HG03175 (cell line): ENCODE data around the gene FRMD4A.
"Not testable (repeated sequence)": the region's sequence is repeated elsewhere in the genome, so short reads cannot be mapped to it uniquely, and the experiment has no call there.

Experiments used
- ATAC-seq: cut with Tn5 transposase; IDR thresholded peaks from one replicate; pipeline ENCODE4 v1.9.1; 2021; ENCODE audit warnings: mild to moderate bottlenecking, moderate library complexity; ENCODE audit not compliant: unreplicated experiment

The FRMD4A gene

DNA sequence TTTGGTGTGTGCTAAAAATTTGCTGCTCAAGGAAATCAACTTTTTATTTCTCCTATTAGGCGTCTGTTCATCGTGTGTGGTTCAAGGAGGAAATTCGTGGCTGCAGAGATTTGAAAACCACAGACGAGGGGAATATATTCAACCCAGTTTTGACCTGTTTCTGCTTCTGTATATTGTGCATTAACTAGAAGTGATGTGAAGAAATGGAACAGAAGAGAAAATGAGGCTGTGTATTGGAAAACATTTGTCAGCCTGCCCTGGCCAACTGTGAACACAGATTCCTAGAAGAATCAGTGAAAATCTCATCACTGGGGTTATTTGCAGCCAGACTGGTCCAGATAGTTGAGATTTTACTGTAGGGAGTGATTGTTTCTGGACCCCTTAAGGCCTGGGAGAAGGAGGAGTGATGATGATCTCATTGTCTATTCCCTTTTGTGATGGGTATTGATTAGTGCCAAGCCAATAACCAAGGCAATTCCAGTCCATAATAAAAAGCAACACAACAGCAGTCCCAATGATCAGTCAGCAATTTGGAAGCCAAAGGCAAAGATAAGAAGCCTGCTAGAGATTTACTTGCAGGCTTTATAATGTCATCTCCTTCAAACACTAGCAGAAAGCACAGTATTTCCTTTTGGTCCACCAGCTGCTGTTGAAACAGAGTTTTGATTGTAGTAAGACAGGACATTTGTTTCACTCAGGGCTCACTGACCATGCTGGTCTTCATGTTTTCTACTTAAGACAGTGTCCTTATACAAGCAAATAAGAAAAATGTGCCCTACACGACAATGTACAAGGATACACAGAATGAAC lies 404.5 kb downstream of the FRMD4A start:
- ATAC-seq: no peak

DNA sequence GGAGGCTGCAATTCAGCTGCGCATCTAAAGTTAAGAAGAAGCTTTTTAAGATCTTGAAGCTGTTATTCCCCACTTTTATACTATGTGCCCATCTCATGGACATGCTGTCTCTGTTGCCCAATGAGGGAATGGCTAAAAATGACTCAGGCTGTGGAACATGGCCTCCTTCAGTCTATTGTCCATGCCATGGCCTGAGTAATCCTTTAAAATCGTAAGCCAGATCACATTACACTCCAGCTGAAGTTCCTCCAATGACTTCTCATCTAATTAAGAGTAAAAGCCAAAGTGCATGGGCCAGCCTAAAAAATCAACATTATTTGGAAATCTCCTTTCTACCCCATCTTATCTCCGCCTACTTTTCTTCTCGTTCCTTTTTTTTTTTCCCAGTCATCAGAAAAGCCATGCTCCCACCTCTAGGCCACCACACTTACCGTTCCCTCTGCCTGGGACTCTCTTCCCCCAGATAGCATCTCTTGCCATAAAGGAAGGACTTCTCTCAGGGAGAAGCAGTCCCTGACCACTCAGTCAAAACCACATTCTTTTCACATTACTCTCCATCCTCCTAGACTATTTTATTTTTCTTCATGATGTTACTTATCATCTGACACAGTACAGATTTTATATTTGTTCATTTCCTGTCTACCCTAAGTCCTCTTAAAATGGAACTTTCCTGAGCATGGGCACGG lies 406.5 kb downstream of the FRMD4A start:
- no peak for ATAC-seq

DNA sequence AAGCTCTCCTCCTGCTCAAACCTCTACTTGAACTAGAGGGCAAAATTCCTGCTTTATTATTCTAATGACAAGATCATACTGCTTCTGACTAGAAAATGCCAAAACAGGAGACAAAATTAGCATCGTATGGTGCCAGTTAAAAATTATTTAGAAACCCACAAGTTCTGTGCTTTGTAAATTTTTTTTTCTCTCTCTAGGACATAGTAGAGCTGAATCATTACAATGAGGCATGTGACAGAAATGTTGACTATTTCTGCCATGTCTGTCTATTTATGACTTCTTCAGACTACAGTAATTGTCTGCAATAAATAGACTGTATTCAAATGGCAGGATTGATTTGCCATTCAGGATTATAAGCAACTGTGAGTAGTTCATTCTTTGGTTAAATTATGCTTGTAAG lies 408.1 kb downstream of the FRMD4A start:
- no peak for ATAC-seq

DNA sequence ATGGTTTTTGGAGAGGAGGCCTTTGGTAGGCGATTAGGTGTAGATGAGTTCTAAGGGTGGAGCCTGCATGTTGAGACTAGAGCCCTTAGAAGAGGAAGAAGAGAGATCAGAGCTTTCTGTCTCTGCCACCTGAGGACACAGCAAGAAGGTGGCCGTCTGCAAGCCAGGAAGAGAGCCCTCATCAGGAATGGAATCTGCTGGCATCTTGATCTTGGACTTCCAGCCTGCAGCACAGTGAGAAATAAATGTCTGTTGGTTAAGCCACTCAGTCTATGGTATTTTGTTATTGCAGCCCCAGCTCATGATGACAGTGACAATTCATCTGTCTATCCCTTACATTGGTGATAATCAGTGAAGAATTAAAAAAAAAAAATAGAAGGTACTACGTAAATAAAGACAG lies 408.8 kb downstream of the FRMD4A start:
- ATAC-seq: no peak

DNA sequence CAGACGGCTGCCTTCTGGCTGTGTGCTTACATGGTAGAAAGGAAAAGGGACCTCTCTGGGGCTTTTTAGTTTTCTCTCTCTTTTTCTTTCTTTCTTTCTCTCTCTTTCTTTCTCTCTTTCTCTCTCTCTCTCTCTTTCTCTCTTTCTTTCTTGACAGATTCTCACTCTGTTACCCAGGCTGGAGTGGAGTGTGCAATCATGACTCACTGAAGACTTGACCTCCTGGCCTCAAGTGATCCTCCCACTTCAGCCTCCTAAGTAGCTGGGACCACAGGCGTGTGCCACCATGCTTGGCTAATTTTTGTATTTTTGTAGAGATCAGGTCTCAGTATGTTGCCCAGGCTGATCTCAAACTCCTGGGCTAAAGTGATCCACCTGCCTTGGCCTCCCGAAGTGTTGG lies 409.6 kb downstream of the FRMD4A start:
- ATAC-seq: not testable (repeated sequence)

DNA sequence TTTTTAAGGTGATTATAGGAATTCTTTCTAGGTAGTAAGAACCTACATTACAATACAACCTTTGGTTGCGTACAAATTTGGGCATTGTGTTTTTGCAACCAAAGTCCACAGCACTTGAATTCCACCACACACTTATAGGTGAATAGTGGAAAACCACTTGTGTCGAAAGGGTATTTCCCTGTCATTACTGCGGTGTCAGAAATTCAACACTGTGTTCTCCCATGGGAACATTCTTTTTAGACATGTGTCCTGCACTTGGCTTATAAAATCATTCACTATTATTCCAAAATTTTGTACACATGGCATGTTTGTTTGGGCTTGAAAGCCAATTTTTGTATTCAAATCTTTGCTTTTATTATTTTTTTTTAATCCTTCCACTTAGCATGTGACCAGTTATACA lies 410.3 kb downstream of the FRMD4A start:
- ATAC-seq: no peak

DNA sequence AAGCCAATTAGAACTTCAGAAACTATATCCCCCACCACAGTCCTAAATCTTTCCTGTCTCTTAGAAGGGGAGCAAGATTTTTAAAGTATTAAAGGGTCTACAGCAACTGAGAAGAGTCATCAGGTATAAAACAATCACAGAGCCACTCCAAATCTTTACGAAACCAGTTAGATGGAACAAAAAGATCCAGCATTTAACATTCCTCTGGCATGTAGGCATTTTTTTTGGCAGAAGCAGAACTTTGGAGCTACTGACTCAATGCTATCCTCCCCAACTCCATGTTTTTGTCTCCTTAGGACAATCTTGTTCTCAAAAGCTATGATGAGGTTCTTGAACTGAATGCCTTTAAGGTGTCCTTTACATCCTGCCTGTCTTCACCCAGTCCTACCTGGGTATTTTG lies 410.7 kb downstream of the FRMD4A start:
- ATAC-seq: no peak

DNA sequence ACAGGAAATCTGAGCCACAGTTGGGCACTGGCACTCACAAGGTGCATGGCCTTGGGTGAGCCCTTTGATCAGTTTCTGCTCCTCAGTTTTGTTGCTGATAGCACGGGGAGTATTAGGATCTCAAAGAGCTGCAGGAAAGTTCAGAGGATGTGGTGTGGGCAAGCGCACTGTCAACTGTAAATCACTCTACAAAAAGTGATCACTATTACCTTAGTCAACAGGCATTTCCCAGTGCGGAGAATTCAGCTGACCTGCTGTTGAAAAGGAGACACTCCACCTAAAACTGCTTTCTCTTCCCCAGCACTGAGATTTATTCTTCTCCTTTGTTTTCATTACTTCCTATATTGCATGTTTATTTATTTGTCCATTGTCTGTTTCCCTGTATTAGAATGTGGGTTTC lies 412.9 kb downstream of the FRMD4A start:
- no peak for ATAC-seq

DNA sequence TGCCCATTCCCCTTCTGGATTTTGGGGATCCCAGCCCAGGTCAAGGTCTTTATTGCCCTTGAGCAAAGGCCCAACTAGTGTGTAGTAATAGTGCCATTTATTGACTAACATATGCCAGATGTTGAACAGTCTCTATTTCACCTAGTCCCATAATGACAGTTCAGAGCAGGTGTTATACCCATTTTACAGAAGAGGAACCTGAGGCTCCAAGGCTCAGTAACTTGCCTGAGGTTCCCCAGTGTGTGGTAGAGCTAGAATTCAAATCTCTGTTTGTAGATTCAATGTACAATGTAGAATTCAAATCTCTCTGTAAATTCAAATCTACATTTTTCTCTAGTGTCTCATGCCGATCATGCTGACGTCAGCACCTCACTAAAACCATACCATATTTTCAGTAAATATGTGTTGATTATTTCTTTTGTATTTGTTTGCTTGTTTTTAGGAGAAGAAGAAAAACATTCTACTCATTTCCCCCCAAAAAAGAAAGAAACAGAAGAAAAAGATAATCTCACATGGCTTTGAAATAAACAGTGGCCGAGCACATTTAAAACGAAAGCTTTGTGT lies 414.3 kb downstream of the FRMD4A start:
- ATAC-seq: no peak

DNA sequence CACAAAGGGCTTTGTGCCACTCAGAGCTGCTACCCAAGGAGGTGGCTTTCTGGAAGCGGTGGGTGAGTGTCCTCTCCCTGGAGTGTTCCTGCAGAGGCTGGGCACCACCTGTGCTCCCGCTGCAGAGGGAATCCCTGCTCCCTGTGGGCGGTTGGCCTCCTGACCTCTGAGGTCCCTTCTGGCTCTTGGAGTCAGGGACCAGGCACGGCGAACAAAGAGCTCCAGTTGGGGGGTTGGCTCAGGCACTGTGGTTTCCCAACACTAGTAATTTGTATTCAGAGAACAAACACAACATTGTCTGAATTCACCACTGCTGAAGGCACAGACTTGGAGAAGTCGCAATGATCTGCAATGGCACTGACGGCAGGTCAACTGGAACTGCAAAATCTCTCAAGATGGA lies 415.0 kb downstream of the FRMD4A start:
- no peak for ATAC-seq

DNA sequence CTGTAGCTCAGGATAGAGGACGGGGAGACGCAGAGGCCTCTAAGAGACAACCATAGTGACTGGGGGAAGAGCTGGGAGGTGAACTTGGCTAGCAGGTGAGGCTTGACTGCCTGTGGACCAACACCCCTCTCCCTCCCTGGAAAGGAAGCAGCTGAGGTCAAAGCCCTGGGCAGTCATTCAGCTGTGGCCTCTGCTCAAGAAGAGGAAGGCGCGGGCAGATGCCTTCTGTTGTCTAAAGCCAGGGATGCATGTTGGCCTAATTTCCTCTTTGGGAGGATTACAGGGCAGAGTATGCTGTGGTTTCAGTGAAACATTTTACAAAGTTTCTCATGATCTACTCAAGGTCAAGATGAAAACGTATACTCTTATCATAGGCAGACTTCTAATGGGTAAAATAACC lies 416.8 kb downstream of the FRMD4A start:
- ATAC-seq: no peak

DNA sequence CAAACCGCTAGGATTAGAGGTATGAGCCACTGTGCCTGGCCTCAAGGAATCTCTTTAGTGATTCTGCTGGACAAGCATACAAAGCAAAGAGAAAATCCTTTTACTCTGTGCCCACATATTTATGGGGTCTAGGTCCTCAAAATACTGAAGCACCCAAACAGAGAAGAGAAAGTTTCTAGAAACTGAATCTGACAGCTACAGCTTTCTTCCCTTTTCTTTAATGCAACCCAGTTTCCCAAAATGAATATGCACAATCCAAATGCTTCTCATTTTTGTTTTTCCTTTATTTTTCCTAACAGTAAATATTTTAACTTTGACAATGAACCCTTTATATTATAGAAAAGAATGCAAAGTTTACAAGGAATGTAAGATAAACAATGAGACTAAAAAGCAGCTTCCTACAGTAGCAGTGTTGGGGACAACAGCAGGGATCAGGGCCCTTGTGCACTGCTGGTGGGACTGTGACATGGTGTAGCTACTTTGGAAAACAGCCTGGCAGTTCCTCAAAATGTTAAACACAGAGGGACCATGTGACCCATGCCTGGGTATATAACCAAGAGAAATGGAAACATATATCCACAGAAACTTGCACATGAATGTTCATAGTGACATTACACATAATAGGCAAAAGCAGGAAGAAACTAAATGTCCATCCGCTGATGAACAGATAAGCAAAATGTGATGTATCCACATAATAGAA lies 418.8 kb downstream of the FRMD4A start:
- ATAC-seq: no peak

DNA sequence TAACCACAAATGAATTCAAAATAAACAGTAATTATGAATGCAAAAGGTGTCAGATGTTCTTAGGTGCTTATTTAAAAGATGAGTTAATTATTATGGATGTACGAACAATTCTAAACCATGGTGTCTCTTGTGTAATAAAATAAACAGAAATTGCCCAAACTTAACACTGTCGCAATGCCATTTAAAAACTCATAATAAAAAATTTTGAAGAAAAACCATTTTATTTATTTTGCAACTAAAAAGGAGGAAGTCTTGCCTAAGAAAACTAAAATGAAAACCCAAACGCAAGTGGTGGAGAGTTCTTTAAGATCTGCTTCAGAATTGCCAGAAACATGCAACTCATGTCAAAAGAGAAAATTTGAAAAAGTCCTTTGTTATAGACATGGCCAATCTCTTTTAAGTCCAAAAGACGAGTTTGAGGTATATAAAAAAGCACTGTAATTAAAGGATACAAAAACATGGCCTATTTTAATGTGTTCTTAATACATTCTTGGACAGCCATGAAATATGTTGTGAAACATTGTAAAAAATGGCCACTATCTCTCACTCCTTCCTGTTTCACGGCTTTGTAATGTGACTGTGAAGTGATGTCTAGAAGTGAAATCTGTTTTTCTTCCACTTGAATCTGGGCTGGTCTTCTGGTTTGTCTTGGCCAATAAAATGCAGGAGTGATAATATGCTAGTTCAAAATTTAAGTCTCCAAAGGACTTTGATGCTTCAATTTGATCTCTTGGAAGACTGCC lies 421.0 kb downstream of the FRMD4A start:
- no peak for ATAC-seq

DNA sequence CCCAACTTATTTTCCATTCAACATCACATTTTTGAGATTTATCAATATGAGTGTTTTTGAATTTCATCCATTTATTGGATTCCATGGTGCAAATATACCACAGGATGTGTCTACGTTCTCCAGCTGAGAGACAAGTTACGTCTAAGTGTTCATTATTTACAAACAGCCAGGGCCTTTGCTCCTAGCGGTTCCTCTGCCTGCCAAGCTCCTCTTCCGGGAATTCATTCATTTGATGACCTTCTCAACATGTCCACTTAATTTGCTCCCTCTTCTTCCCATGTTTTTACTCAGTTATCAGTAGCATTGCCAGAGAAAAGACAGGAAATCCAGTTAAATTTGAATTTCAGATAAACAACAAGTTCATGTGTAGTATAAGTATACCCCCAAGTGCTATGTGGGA lies 422.2 kb downstream of the FRMD4A start:
- ATAC-seq: no peak

DNA sequence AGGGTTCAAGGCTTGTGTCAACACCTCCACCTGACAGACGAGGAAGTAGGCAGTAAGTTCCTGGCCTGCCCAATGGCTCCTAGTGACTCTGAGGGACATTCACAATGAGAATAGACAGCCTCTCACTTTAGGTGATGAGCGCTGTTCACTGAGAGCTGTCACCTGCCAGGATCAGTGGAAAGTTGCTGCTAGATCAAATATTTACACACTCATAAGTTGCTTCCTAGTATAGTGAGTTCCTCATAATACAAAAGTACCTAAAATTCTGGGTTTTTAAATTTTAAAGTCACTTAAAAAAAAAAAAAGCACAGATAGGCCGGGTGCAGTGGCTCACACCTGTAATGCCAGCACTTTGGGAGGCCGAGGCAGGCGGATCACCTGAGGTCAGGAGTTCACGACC lies 423.2 kb downstream of the FRMD4A start:
- no peak for ATAC-seq

DNA sequence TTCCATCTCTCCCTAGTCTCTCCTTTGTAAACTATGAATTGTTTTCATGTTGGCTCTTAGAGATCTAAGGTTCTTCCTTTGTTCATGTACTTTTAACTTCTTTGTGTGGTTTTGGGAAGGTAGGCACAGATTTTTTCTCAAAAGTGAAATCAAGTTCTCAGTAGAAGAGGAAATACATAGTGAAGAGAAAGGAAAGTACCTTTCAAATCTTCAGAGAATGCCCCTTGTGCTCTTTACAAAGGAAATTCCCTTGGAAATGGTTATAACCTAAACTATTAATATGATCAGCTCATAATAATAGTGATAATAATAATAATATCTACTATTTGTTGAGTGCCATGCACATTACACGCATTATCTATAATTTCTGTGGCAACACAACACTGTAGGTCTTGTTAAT lies 425.4 kb downstream of the FRMD4A start:
- ATAC-seq: no peak

DNA sequence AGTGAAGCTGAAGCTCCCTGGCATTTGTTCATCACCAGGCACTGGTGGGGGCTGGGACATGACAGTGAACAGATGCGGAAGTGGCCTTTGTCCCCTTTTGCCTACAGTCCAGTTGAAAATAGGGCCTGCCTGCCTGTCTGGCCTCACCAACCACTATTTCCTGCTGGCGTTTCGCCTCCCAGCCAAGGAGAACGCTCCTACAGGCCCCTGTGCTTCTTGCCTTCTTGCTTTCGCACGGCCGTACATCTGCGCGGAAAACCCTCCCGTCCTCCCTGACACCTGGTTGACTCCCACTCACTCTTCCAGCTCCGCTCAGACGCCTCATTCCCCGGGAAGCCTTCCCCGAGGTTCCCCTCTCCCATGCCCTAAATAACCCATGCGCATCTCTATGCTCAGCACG lies 426.7 kb downstream of the FRMD4A start:
- ATAC-seq: no peak

DNA sequence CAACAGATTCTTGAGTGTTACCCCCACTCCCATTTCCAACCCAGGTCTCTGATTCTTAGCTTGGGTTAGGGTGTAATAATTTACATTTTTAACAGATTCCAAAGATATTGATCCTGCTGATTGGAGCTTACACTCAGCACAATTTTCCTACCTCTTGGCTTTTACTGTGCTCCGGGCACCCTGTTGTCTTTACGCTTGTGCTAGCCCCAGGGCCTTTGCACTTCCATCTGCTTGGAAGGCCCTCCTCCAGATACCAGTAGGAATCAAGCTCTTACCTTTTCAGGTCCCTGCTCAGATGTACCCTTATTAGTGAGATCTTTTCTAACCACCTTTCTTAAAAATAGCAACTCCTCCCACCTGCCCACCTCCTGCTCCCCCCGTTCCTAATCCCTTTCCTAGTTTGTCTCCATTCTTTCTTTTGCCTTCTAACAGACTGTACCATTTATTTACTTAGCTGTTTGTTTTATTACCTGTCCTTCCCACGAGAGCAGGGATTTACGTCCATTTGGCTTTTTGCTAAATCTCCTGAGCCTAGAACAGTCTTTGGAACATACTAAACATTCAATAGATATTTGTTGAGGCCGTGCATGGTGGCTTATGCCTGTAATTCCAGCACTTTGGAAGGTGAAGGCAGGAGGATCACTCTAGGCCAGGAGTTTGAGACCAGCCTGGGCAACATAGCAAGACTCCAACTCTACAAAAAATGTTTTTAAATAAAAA lies 427.7 kb downstream of the FRMD4A start:
- ATAC-seq: no peak

DNA sequence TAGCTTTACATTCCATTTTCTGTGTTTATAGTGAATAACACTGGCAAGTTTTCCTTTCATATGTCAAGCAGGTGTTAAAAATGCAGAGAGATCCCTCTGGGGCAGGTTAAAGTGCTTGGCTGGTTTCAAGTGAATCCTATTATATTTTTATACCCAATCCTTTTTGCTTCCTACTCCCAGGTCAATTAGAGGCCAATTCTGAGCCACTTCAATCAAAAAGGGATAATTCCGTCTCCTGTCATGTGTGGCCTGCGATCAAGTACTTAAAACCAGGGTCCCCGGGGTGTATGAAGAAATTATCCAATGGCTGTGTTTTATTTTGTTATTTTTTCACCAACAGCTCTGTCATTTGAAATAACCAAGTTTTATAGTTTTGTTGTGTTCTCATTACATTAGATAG lies 430.8 kb downstream of the FRMD4A start:
- ATAC-seq: no peak

DNA sequence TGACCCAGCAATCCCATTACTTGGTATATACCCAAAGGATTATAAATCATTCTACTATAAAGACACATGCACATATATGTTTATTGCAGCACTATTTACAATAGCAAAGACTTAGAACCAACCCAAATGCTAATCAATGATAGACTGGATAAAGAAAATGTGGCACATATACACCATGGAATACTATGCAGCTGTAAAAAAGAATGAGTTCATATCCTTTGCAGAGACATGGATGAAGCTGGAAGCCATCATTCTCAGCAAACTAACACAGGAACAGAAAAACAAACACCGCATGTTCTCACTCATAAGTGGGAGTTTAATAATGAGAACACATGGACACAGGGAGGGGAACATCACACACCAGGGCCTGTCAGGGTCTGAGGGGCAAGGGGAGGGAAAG lies 434.6 kb downstream of the FRMD4A start:
- ATAC-seq: not testable (repeated sequence)
